Right cardiac atrium (tissue), 5 donors: ENCODE data around the gene EEIG1. TPM values are rescaled to one million over a fixed set of nuclear protein-coding genes. Genes with fewer than 3 reads are reported as not detected.

Source experiments
- ATAC-seq, 2 donors: fragments of 200-7000 bp; cut with Tn5 transposase; one replicate each; pipeline versions ENCODE4 v1.8.0 to v1.9.1; 2020; ENCODE audit warnings: moderate library complexity in 2 of 2, mild to moderate bottlenecking in 1 of 2
- DNase-seq, 3 donors: peaks; one replicate each; pipeline ENCODE4 v3.0.0-alpha.2; 2020
- H3K27ac ChIP-seq: one replicate; pipeline ENCODE4 v1.5.1; 2013; ENCODE audit warnings: mild to moderate bottlenecking, low read length, control low read depth, moderate library complexity
- H3K27me3 ChIP-seq: one replicate; pipeline ENCODE4 v1.6.1; 2013; ENCODE audit not compliant: control insufficient read depth, insufficient read depth
- H3K4me1 ChIP-seq: one replicate; pipeline ENCODE4 v1.6.1; 2013; ENCODE audit warnings: low read length; ENCODE audit not compliant: control insufficient read depth, insufficient read depth
- H3K4me3 ChIP-seq: one replicate; pipeline ENCODE4 v1.5.1; 2013; ENCODE audit warnings: low read length, control low read depth
- H3K9me3 ChIP-seq: one replicate; pipeline ENCODE4 v1.6.1; 2013; ENCODE audit warnings: low read length; ENCODE audit not compliant: control insufficient read depth
- WGBS: extraction: QIAGEN DNeasy Blood & Tissue Kit; methylation state at CpG from one replicate; pipeline ENCODE4 v1.1.7; 2013; 5-methylcytosine and 5-hydroxymethylcytosine counted together
- intact Hi-C, 4 donors: fragments of 100-400 bp; cut with DNase I; formaldehyde crosslinking; loops; one replicate each; pipeline versions ENCODE4 v1.11.0 to v1.14.0; 2022 to 2023
- polyA plus RNA-seq: library from polyadenylated mRNA; stranded (reverse); fragments of 200-250 nt; gene quantifications from one replicate; pipeline ENCODE4 v1.2.3, GENCODE V29; 2013
- total RNA-seq, 4 donors: library from RNA; stranded (reverse); fragmentation: NEBNext Ultra II Directional; extraction: Animal tissue kit (Norgen Biotek cat#: 25700); gene quantifications; one replicate each; pipeline ENCODE4 v1.2.1, GENCODE V29; 2021
- donor health status: healthy with polysubstance abuse.
- donor health status: DM: no; HTN: yes; CAD: no.
- donor health status: DM: no; HTN: no; CAD: no.
- donor health status: DM: no; HTN: yes; CAD: no; lungs with severe emphysema.
- donor health status: DM: yes; HTN: yes; CAD: no.

The EEIG1 gene
- total and polyA plus RNA-seq, 5 donors, result 12.7 to 35.1 (median 28.2) TPM

- Histone ChIP-seq H3K4me3 (no peak overlapping the region), H3K27me3 (no peaks in the 10 kb centered on the region), H3K4me1 (no peaks in the 10 kb centered on the region), H3K9me3 (no peaks in the 10 kb centered on the region), H3K27ac (no peak overlapping the region)
- WGBS, result 86% methylated on average over 5 of the region's 5 CpGs
- no peak for ATAC-seq
- no peak for DNase-seq
- intact Hi-C loops, result no loop called here
Measured at GRCh38 chr9:128015696-128016095, 34.9 kb upstream of the EEIG1 start.

GRCh38 chr9:128011071-128011817 is 30.5 kb upstream of the EEIG1 start:
- WGBS, result 44% methylated on average over 12 of the region's 12 CpGs
- Histone ChIP-seq H3K4me3 (no peak overlapping the region), H3K27me3 (no peaks in the 10 kb centered on the region), H3K9me3 (no peaks in the 10 kb centered on the region), H3K4me1 (no peaks in the 10 kb centered on the region), H3K27ac (no peak overlapping the region)
- DNase-seq, result peak in 2 of 3 donors; percentile 72 to 75
- intact Hi-C loops, result no loop called here
- ATAC-seq, result peak; percentile 30 to 58

GRCh38 chr9:128009639-128010038 is 28.9 kb upstream of the EEIG1 start:
- WGBS, result 94% methylated on average over 9 of the region's 9 CpGs
- Histone ChIP-seq H3K9me3 (no peaks in the 10 kb centered on the region), H3K4me3 (no peak overlapping the region), H3K4me1 (no peaks in the 10 kb centered on the region), H3K27me3 (no peaks in the 10 kb centered on the region), H3K27ac (no peak overlapping the region)
- intact Hi-C loops, result no loop called here
- no peak for ATAC-seq
- no peak for DNase-seq

GRCh38 chr9:128008171-128008570 is 27.4 kb upstream of the EEIG1 start:
- no peak for DNase-seq
- no peaks in the 10 kb centered on the region for H3K27me3 ChIP-seq
- H3K27ac ChIP-seq, result no peak overlapping the region
- intact Hi-C loops, result no loop called here
- no peaks in the 10 kb centered on the region for H3K9me3 ChIP-seq
- WGBS, result 83% methylated on average over 5 of the region's 5 CpGs
- H3K4me3 ChIP-seq, result no peak overlapping the region
- ATAC-seq, result no peak
- no peaks in the 10 kb centered on the region for H3K4me1 ChIP-seq

GRCh38 chr9:128007566-128008138 is 26.9 kb upstream of the EEIG1 start:
- H3K27me3 ChIP-seq, result no peaks in the 10 kb centered on the region
- no peak overlapping the region for H3K4me3 ChIP-seq
- intact Hi-C loops, result no loop called here
- WGBS, result 47% methylated on average over 10 of the region's 10 CpGs
- DNase-seq, result peak; percentile 29 to 76 (median 75)
- peak in 1 of 2 donors; percentile 39 for ATAC-seq
- no peak overlapping the region for H3K27ac ChIP-seq
- H3K9me3 ChIP-seq, result no peaks in the 10 kb centered on the region
- H3K4me1 ChIP-seq, result no peaks in the 10 kb centered on the region

- intact Hi-C loops, result no loop called here
- no peak overlapping the region for H3K4me3 ChIP-seq
- ATAC-seq (no peak), DNase-seq (no peak)
- no peaks in the 10 kb centered on the region for H3K27me3 ChIP-seq
- WGBS, result 70% methylated on average over 11 of the region's 11 CpGs
- no peak overlapping the region for H3K27ac ChIP-seq
- H3K4me1 ChIP-seq, result no peaks in the 10 kb centered on the region
- H3K9me3 ChIP-seq, result no peaks in the 10 kb centered on the region
Measured at GRCh38 chr9:128006332-128006996, 25.7 kb upstream of the EEIG1 start.

- Histone ChIP-seq H3K4me3 (no peak overlapping the region), H3K27ac (peak overlapping the region; percentile 17), H3K4me1 (no peaks in the 10 kb centered on the region), H3K27me3 (no peaks in the 10 kb centered on the region), H3K9me3 (no peaks in the 10 kb centered on the region)
- intact Hi-C loops, result no loop called here
- peak; percentile 66 to 78 for ATAC-seq
- peak; percentile 38 to 71 (median 69) for DNase-seq
- 33% methylated on average over 12 of the region's 12 CpGs for WGBS
Measured at GRCh38 chr9:128005923-128006322, 25.1 kb upstream of the EEIG1 start.

GRCh38 chr9:128003966-128004604 is 23.3 kb upstream of the EEIG1 start:
- intact Hi-C loops, result no loop called here
- Histone ChIP-seq H3K27me3 (no peaks in the 10 kb centered on the region), H3K4me1 (no peaks in the 10 kb centered on the region), H3K4me3 (no peak overlapping the region), H3K9me3 (no peaks in the 10 kb centered on the region), H3K27ac (no peak overlapping the region)
- ATAC-seq (no peak), DNase-seq (no peak)
- WGBS, result 93% methylated on average over 11 of the region's 11 CpGs

- Histone ChIP-seq H3K27me3 (no peaks in the 10 kb centered on the region), H3K9me3 (no peaks in the 10 kb centered on the region), H3K4me3 (no peak overlapping the region), H3K27ac (no peak overlapping the region), H3K4me1 (no peaks in the 10 kb centered on the region)
- no peak for DNase-seq
- WGBS, result 79% methylated on average over 5 of the region's 5 CpGs
- intact Hi-C loops, result no loop called here
- ATAC-seq, result peak; percentile 64 to 68
Measured at GRCh38 chr9:128002959-128003358, 22.2 kb upstream of the EEIG1 start.

GRCh38 chr9:128001779-128002298 is 21.1 kb upstream of the EEIG1 start:
- intact Hi-C loops, result no loop called here
- Histone ChIP-seq H3K27me3 (no peaks in the 10 kb centered on the region), H3K4me3 (no peak overlapping the region), H3K27ac (no peak overlapping the region), H3K9me3 (no peaks in the 10 kb centered on the region), H3K4me1 (no peaks in the 10 kb centered on the region)
- ATAC-seq (no peak), DNase-seq (no peak)
- 66% methylated on average over 18 of the region's 18 CpGs for WGBS
